Measurements from ENCODE around the gene GIPC1. TPM values are rescaled to one million over a fixed set of nuclear protein-coding genes. Genes with fewer than 3 reads are reported as not detected.
"Not testable (repeated sequence)": the region's sequence is repeated elsewhere in the genome, so short reads cannot be mapped to it uniquely, and the experiment has no call there.

The GIPC1 gene
- total and polyA plus RNA-seq, 2 of the 4 experiments (the other 2 are of a cell fraction), result 74.2 to 133 TPM

- H3K18ac ChIP-seq (ENCODE audit: low read depth, low read length); intact Hi-C loops (cut with micrococcal nuclease); H3K4me2 ChIP-seq (ENCODE audit: low read depth, low read length); H2AK9ac ChIP-seq (replicated peaks; ENCODE audit: low read depth, low read length, poor library complexity); in situ Hi-C loops (cut with MboI; ENCODE audit: low sequenced_read_pairs); H4K91ac ChIP-seq (ENCODE audit: insufficient read depth, low read depth, low read length); H2BK120ac ChIP-seq (ENCODE audit: low read depth, low read length); H4K20me1 ChIP-seq (ENCODE audit: insufficient read depth, low read length); H4K8ac ChIP-seq (ENCODE audit: low read depth in 2 of 2, low read length in 2 of 2); H2BK5ac ChIP-seq (ENCODE audit: low read depth, low read length, poor library complexity, severe bottlenecking); H3K27ac ChIP-seq (ENCODE audit: insufficient read depth, low read length); H3K27me3 ChIP-seq (ENCODE audit: control insufficient read depth, insufficient read depth, low read length); H2BK20ac ChIP-seq (ENCODE audit: low read depth, low read length); H3K79me1 ChIP-seq (ENCODE audit: low read depth in 1 of 2, low read length in 2 of 2); H2AK5ac ChIP-seq (ENCODE audit: low read depth, low read length); H3K14ac ChIP-seq (replicated peaks; ENCODE audit: low read depth, low read length); BruUV-seq (replicated peaks); H3K4me3 ChIP-seq (ENCODE audit: insufficient read depth, low read depth, low read length); H3K9me1 ChIP-seq (ENCODE audit: insufficient read depth, low read length); CTCF ChIA-PET; DNase-seq; POLR2A ChIA-PET (ENCODE audit: unreplicated experiment); dilution Hi-C loops (cut with HindIII; ENCODE audit: low sequenced_read_pairs, unreplicated experiment); ATAC-seq (ENCODE audit: low read depth); H3K4me1 ChIP-seq (ENCODE audit: control insufficient read depth, insufficient read depth, low read length); H3K56ac ChIP-seq (ENCODE audit: extremely low read depth, insufficient read depth, low read length); H3K9me3 ChIP-seq (ENCODE audit: control insufficient read depth, insufficient read depth, low read length); H4K5ac ChIP-seq (ENCODE audit: low read depth, low read length); H3K23ac ChIP-seq (ENCODE audit: low read depth, low read length); H2BK15ac ChIP-seq (ENCODE audit: low read depth, low read length); H3K4ac ChIP-seq (ENCODE audit: low read depth, low read length); H2AFZ ChIP-seq (replicated peaks; ENCODE audit: low read length, poor library complexity); H3K9ac ChIP-seq (ENCODE audit: low read depth, low read length): not testable (repeated sequence)
- peaks cover 43% of the 10 kb centered on the region for H3K36me3 ChIP-seq (ENCODE audit: control insufficient read depth, insufficient read depth, low read length)
- WGBS, 2 experiments (ENCODE audit: extremely low coverage in 2 of 2, insufficient read length in 1 of 2), result 100% methylated on average over 1 of the region's 7 CpGs; no CpG with 5 or more reads in 1 of the 2 experiments
Measured at GRCh38 chr19:14462401-14462800, 33.5 kb downstream of the GIPC1 start.
